Astrocyte (in vitro differentiated cells and primary cell): Measurements from ENCODE around the gene MSI1.

Experiments
- EZH2 ChIP-seq: IDR thresholded peaks from 2 replicates; pipeline ENCODE4 v1.6.1; 2012; ENCODE audit warnings: mild to moderate bottlenecking, low read length, inconsistent platforms; ENCODE audit not compliant: insufficient read depth
- TF ChIP-seq, protein P1 (sequence below): IDR thresholded peaks from 2 replicates; pipeline ENCODE4 v1.5.1; 2011; ENCODE audit warnings: low read depth, mild to moderate bottlenecking, inconsistent platforms, low read length, moderate library complexity; ENCODE audit not compliant: insufficient read depth

DNA sequence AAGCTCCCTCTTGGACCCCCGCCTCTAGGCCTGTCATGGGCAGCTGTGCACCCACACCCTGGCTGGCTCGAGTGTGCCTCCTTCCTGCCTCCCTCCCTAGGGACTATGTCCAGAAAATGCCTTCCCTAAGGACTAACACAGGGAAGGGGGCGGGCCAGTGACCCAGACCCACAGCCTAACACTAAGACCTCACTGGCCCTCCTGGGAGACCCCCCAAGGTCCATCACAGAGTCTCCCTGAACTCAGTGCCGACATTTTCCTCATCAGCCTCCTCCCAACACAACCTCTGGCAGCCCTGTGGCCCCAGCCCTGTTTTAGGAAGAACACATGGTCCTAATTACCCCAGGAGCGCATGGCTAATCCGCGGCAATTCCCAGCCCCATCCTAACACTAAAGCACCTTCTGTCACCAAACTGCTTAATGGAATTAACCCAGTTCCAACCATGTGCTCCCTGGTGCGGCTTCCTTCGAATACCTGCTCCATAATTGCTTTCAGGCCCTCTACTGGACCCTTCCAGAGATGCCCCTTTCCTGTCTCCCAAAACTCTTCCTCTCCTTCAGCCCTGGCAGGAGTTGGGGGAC lies 5.6 kb downstream of the MSI1 start:
- TF ChIP-seq, protein P1, sequence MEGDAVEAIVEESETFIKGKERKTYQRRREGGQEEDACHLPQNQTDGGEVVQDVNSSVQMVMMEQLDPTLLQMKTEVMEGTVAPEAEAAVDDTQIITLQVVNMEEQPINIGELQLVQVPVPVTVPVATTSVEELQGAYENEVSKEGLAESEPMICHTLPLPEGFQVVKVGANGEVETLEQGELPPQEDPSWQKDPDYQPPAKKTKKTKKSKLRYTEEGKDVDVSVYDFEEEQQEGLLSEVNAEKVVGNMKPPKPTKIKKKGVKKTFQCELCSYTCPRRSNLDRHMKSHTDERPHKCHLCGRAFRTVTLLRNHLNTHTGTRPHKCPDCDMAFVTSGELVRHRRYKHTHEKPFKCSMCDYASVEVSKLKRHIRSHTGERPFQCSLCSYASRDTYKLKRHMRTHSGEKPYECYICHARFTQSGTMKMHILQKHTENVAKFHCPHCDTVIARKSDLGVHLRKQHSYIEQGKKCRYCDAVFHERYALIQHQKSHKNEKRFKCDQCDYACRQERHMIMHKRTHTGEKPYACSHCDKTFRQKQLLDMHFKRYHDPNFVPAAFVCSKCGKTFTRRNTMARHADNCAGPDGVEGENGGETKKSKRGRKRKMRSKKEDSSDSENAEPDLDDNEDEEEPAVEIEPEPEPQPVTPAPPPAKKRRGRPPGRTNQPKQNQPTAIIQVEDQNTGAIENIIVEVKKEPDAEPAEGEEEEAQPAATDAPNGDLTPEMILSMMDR: no peak
- no peak for TF ChIP-seq EZH2
